Hematopoietic multipotent progenitor cell treated with erythropoietin and hydrocortisone succinate and interleukin-3 and kit ligand, for 6 days (in vitro differentiated cells): Measurements from ENCODE around the gene TSC2.

ENCODE experiments used
- DNase-seq: peaks from one replicate; pipeline ENCODE4 v3.0.0-alpha.2; 2015

TSC2 gene

GRCh38 chr16:2044541-2044940 is 3.2 kb upstream of the TSC2 start:
- no peak for DNase-seq

GRCh38 chr16:2045965-2046892 is 1.6 kb upstream of the TSC2 start:
- no peak for DNase-seq

GRCh38 chr16:2046893-2047329 is 874 bp upstream of the TSC2 start:
- no peak for DNase-seq

GRCh38 chr16:2048116-2048543 is 345 bp downstream of the TSC2 start:
- peak; percentile 36 for DNase-seq

- no peak for DNase-seq
These were observed 5.4 kb downstream of the TSC2 start for GRCh38 chr16:2053211-2053610.

GRCh38 chr16:2053897-2054296 is 6.1 kb downstream of the TSC2 start:
- no peak for DNase-seq

- no peak for DNase-seq
These were observed 6.9 kb downstream of the TSC2 start for GRCh38 chr16:2054543-2055245.

GRCh38 chr16:2056077-2056476 is 8.3 kb downstream of the TSC2 start:
- DNase-seq, result peak; percentile 14

GRCh38 chr16:2056681-2057407 is 9.1 kb downstream of the TSC2 start:
- peak; percentile 41 for DNase-seq

- no peak for DNase-seq
These were observed 9.7 kb downstream of the TSC2 start for GRCh38 chr16:2057438-2057837.

- DNase-seq, result no peak
These were observed 10.6 kb downstream of the TSC2 start for GRCh38 chr16:2058420-2058819.

- no peak for DNase-seq
These were observed 11.1 kb downstream of the TSC2 start for GRCh38 chr16:2058872-2059271.

- DNase-seq, result no peak
These were observed 12.6 kb downstream of the TSC2 start for GRCh38 chr16:2060346-2060745.

- no peak for DNase-seq
These were observed 13.2 kb downstream of the TSC2 start for GRCh38 chr16:2061023-2061422.

- DNase-seq, result no peak
These were observed 13.7 kb downstream of the TSC2 start for GRCh38 chr16:2061526-2061925.

- DNase-seq, result no peak
These were observed 15.0 kb downstream of the TSC2 start for GRCh38 chr16:2062801-2063200.

- no peak for DNase-seq
These were observed 16.1 kb downstream of the TSC2 start for GRCh38 chr16:2063861-2064260.

GRCh38 chr16:2064368-2064945 is 16.7 kb downstream of the TSC2 start:
- DNase-seq, result no peak

GRCh38 chr16:2066139-2066538 is 18.4 kb downstream of the TSC2 start:
- DNase-seq, result no peak

GRCh38 chr16:2070576-2071453 is 23.0 kb downstream of the TSC2 start:
- no peak for DNase-seq

GRCh38 chr16:2071454-2072202 is 23.8 kb downstream of the TSC2 start:
- no peak for DNase-seq
